ENCODE data around the gene KIF5A.

The KIF5A gene

DNA sequence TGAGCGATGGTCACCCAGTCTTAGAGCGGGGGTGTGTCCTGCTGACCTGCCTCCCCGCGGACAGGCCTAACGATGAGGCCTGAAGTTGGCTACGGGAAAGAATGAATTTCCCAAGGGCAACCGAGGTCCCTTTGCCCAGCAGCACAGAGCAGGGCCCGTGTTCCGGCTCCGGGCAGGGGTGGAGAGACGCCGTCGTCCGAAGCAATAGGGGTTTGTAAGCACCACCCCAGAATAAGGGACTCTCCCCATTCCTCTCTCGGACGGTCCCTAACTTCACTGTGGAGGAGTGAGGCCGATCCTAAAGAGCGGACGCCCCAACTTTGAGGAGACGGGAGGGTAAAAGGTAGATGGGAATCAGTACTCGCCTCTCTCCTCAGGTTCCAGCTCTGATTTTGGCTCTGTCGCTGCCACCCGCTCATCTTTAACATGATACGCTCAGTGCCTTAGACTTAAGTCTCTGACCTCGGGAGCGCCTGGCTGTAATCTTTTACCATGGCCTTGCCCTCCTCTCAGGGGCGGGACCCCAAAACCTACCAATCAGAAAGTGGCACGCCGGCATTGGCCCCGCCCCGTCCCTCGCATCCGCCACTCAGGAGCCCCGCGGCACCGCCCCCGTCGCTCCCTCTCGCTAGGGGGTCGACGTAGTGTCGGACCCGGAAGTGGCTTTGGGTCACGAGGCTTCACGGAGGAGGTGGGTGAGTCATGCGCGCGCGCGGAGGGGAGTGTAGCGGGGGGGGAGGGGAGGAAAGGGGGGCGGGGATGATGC is 29.6 kb upstream of the KIF5A start, which contains the start of gene DDIT3:
Gene DDIT3 (minus strand): TSS at position 462 of the 766 bp plus-strand sequence. CDS start 3,108 bp downstream, outside the sequence.
- peak; percentile 99 to 100 for DNase-seq

DNA sequence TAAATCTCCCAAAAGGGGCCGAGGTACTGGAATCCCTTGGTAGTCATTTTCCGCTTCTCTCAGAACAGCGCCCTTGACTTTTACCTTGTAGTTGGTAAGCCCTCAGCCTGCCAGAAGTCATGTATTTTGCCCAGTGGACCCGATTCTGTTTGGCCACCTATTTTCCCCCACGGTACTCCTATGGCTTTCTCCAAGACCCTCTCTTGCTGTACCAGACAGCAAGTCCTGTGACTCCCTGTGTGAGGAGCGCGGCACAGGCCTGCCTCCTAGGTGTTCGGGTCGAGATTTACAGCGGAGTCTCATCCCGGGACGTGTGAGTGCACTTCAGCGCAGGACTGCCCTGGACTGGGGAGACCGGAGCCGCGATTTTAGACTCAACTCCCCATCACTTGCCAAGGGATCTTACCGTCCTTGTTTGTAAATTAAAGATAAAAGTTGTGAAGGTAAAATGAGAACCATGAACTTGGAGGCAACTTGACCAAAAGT is 28.3 kb upstream of the KIF5A start:
- peak; percentile 15 to 30 for DNase-seq

DNA sequence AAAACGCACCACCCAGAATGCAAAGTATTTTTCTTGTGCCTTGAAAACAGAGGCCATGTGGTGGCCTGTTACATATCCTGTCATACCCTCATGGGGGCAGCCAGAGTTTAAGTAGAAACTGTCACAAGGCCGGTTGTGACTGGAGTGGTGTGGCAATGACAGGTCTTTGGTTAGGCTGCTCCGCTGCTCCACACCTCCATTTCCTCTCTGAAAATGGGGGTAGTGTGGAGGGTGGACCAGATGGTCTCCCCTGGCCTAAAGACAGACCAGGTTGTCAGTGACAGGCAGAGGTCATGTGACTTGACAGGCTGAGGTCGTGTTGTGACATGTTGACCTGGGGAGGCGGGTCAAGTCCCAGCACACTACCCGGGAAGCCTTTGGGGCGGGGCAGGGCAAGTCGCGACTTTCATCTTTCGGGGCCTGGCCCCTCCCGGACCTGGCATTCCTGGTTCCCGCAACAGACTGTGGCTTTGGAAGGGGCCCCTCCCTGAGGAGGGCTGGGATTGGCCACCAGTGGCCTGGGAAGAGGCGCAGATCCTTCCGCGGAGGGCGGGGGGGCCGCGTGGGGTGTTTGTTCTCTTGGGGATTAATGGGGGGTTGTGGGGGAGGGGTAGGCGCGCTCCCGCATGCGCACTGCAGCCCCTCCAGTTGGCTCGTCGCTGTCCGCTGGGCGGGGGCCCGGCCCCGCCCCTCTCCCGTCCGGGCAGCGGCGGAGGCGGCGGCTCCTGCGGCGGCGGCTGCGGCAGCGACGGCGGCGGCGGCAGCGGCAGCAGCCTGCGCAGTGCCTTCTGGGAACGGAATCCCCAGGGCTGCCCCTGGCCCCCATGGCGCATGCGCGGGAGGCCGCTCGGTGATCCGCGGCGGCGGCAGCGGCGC is 27.6 kb upstream of the KIF5A start, which contains the start of gene MBD6:
Gene MBD6 (plus strand): TSS at position 814 of the 876 bp plus-strand sequence. CDS start 1,480 bp downstream, outside the sequence.
- peak; percentile 85 to 87 for DNase-seq

DNA sequence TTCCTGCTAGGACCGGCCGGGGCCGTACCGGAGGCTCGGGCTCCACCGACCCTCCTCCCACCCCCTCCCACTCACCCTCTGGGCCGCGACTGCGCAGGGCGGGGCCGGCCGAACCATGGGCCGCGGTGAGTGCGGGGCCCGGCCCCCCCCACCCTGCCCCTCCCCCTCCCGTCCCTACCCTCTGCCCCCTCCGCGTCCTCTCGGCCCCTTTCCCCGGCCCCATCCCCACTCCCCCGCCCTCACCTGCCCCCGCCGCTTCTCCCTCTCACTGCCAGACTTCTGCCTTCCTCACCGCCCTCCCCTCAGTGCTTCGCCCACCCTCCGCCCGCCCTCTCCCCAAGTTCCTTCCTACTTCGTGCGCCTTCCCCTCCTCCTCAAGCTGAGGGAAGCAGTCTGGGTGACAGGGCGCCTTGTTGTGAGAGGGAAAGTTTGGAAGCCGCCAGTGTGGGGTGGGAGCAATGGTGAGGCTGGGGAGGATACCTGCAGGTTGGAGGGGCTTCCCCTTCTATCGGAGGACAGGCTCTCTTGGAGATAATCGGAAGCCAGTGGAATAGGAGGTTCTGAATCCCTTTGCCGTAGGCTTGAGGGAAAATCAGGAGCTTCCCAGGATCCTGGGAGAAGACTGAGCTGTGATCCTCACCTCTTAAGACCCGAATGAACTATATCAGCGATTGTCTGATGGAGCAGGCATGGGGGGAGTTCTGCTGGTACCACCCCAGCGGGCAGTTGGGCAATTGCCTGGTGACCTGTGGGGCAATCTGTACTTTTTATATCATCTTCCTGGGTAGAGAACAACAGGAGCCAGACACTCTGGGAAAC is 26.7 kb upstream of the KIF5A start:
- DNase-seq: peak; percentile 53 to 66

DNA sequence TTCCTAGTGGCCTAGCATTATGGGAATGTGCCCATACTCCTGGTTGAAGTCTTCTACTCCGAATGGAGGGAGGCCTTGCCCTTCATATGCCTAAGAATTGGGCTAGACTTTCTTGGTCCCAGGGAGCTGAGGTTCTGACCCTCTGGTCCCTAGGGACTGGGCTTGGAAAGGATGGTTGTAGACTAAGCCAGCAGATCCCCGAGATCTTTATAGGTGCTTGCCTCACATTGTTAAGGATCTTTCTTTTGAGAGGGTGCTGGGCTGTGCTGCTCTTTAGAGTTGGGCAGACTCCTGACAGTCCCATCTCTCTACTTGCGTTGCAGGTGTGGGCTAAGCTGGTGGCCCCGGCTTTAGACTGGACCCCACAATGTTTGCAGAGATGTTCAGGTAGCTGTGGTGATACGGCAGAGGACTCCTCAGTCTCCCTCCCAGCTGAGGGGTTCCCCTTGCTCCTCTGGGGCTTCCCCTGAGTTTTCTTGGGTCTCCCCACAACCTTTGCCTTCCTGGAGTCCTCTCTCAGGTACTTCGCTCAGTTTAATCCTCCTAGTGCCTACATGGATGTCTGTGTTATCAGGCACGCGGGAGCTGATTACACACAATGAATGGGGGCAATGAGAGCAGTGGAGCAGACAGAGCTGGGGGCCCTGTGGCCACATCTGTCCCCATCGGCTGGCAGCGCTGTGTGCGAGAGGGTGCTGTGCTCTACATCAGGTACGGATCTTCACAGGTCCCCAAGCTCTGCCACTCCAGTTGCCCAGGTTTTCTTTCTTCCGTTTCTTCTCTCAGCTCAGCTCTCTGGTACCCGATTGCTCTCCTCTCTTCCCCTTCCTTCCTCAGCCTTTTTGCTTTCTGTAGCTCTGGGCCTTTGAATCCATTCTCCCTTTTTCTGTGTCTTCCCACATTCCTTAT is 25.9 kb upstream of the KIF5A start:
- DNase-seq: no peak

DNA sequence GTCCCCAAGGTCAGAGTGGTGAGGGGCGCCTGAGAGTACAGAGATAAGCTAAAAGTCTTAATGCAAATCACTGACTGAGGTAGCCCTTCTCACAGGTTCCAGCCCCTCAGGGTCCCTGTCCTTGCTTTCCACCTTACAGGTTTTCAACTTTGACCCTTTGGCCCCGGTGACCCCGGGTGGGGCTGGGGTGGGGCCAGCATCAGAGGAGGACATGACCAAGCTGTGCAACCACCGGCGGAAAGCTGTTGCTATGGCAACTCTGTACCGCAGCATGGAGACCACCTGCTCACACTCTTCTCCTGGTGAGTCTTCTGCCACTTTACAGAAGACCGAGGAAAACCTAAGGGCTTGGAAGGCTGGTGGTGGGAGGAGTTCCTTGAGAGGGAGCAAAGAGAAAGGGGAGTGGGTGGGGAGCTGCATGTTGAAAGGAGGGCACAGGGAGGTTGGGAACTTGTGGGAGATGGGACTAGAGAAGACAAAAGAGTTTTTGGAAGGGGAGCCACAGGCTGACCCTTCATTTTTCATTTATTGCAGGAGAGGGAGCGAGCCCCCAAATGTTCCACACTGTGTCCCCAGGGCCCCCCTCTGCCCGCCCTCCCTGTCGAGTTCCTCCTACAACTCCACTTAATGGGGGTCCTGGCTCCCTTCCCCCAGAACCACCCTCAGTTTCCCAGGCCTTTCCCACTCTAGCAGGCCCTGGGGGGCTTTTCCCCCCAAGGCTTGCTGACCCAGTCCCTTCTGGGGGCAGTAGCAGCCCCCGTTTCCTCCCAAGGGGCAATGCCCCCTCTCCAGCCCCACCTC is 24.8 kb upstream of the KIF5A start:
- no peak for DNase-seq

DNA sequence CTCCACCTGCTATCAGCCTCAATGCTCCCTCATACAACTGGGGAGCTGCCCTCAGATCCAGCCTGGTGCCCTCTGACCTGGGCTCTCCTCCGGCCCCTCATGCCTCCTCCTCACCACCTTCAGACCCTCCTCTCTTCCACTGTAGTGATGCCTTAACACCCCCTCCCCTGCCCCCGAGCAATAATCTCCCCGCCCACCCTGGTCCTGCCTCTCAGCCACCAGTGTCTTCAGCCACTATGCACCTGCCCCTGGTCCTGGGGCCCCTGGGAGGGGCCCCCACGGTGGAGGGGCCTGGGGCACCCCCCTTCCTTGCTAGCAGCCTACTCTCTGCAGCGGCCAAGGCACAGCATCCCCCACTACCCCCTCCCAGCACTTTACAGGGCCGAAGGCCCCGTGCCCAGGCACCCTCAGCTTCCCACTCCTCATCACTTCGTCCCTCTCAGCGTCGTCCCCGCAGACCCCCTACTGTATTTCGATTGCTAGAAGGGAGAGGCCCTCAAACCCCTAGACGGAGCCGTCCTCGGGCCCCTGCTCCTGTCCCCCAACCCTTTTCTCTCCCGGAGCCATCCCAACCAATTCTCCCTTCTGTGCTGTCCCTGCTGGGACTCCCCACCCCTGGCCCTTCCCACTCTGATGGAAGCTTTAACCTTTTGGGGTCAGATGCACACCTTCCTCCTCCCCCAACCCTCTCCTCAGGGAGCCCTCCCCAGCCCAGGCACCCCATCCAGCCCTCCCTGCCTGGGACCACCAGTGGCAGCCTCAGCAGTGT is 24.0 kb upstream of the KIF5A start:
- no peak for DNase-seq

DNA sequence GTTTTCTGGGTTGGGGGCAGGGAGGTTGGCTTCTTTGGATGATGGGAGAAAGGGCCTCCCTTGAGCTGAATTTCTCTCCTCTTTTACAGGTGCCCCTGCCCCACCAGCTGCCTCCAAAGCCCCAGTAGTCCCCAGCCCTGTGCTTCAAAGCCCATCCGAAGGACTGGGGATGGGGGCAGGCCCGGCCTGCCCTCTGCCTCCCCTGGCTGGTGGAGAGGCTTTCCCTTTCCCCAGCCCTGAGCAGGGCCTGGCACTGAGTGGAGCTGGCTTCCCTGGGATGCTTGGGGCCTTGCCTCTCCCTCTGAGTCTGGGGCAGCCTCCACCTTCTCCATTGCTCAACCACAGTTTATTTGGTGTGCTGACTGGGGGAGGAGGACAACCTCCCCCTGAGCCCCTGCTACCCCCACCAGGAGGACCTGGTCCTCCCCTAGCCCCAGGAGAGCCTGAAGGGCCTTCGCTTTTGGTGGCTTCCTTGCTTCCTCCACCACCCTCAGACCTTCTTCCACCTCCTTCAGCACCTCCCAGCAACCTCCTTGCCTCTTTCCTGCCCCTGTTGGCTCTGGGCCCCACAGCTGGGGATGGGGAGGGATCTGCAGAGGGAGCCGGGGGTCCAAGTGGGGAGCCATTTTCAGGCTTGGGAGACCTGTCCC is 23.2 kb upstream of the KIF5A start:
- no peak for DNase-seq

DNA sequence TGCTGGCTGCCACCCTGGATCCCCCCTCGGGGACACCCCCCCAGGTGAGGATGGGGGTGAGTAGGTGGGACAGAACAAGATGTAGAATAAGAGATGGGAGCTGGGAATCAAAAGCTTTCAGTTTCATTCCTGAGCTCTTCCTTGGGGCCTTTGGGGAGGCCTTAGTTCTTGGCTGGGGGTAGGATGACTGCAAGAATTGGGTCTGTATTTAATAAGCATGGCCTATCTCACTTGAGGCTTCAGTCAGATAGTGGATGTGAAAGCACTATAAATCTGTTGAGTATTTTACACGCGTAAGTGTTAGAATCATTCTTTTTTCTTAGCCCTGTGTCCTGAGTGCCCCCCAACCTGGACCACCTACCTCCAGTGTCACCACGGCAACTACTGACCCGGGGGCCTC is 22.7 kb upstream of the KIF5A start:
- no peak for DNase-seq

DNA sequence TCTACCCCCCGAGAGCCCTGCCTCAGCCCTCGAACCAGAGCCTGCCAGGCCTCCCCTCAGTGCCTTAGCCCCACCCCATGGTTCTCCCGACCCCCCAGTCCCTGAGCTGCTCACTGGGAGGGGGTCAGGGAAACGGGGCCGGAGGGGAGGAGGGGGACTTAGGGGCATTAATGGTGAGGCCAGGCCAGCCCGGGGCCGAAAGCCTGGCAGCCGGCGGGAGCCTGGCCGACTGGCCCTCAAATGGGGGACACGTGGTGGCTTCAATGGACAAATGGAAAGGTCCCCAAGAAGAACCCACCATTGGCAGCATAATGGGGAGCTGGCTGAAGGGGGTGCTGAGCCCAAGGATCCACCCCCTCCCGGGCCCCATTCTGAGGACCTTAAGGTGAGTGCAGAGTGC is 21.7 kb upstream of the KIF5A start:
- DNase-seq: no peak

DNA sequence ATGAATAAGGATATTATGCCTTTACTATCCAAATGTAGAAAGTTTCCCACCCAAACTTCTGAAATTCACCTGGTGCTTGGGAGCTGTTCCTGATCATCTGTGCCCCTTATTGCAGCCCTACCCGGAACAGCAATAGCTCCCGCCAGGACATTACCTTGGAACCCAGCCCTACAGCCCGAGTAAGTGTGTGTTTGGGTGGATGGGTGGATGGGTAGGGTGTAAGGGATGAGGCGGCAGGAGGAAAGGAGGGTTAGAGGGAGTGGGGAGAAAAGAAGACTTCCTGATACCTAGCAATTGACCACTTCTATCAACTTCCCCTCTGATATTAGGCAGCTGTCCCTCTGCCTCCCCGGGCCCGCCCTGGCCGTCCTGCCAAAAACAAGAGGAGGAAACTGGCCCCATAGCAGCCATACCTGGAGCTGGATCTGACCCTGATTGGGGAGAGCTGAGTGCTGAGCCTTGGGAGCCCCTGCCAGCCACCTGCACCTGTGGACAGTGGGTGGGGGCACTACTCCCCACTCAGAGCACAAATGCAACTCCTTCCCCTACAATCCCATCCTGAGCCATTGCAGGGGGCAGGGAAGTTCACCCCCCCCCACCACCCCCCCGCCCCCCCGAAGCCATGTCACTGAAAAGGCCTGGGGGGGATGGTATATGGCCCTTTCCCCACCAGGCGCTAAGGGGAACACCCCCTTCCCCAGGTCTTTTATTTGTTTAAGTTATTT is 20.9 kb upstream of the KIF5A start:
- DNase-seq: no peak

DNA sequence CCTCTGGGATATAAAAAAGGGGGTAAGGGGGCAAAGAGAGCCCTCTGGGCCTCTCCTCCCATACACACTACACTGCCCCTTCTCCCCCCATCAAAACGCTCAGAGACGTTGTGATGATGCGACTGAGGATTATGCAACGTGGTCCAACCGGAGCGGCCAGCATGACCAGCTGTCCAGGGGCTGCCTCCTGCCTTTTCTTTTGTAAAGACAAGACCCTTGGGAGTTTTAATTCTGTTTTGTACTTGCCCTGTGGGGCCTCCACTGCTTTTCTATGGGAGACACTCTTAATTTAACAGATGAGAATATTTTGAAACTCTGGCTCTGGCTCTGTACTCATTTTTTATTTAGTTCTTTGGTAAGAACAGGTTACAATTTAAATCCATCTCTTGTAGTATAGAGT is 20.0 kb upstream of the KIF5A start:
- DNase-seq: no peak

DNA sequence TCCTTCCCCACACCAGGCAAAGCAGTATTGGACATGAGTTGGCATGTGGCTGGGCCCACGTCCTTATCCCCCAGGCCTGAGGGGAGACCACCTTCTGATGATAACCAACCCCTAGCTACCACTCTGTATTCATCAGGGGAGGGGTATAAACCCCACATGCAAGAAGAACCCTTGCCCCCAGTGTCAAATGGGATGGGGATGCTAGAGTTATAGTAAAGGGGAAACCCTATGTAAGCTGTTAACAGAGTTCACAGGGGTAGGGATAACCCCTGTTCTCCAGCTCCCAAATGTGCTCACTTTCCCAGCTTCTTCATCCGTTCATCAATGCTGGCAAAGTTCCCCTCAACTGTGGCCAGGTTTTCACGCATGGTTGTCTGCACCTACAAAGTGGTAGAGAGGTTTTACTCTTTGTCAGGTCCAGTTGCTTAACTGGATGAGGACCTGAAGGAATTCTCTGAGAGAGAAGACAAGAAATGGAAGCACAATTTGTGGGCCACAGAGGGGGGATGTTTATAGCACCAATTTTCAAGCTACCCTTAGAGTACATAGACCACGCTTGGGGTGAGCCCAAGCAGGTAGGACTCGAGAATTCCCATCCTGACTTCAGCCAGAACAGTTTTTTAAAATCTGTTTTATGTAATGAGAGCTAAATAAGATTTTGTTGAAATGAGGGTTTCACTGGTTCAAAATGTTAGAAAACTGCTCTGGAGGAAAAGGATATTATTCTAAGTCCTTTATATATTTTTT is 19.3 kb upstream of the KIF5A start:
- no peak for DNase-seq

DNA sequence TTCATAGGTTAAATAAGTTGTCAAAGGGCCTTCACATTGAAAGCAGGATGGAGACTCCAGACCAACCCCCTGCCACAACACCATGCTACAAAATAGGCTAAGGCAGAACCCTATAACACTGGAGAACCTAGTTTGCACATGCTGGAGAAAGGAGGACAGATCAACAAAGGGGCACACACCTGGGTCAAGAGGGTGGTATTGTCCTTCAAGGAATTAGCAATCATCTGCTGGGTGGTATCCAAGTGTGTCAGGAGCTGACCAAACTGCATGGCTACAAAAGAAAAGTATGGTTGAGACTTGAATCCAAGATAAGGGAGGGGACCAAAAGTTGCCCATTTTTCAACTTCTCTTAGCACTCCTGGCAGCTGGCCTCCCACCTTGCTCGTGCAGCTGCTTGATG is 18.0 kb upstream of the KIF5A start:
- DNase-seq: no peak

DNA sequence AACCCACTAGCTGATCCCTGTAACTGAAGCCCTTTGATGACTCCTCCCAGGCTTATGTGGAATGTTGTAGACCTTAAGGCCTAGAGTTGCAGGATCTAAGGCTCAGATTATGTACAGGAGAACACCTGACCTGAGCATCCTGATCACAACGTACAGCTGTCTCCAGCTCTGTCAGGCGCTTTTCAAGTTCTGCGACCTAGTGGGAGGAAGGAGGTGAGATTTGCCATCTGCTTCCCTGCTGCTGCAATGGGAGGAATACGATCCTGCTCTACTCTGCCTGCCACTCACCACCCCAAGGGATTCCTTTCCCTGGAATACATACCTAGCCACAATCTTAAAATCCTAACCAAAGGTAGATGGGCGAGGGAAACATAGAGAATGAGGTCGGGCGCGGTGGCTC is 16.7 kb upstream of the KIF5A start:
- DNase-seq: no peak

DNA sequence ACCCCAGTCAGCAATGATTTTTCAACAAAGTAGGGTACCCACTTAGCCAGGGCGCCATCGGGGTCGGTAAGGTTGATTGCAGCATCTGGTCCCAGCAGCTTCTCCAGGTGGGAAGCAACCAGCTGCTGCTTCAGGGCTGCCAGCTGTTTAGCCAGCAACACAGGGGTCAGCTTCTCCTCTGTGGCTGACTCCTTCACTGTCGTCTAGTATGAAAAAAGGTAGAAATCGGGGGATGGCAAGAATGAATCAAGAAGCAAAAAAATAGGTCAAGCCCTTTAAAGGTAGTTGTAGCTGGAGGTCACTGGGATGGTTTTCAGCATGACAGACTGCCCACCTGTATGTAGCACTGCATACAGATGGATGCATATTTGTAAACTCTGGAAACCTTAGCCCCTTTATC is 15.6 kb upstream of the KIF5A start:
- DNase-seq: no peak

DNA sequence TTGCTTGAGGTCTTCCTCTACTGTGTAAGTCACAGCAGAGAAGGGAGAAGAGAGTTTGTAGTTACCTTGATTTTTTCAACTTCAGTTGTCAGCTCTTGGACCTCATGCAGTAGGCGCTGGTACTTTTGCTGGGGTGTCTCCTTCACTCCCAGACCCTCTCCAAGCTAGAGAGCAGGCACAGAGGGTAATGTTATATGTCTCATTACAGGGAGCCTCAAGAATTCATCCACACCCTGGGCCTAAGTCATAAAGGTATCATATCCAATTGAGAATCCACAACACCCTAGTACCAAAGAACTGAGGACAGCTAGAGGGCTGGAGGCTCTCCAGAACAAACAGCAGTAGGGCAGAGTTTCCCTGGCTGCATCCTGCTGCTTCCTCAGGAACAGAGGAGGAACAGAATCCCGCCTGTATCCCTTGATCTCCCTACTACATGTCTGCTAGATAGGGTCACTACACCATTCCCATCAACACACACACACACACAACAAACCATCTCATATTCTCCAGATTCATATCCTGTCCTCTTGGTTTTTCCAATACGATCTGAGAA is 14.8 kb upstream of the KIF5A start:
- no peak for DNase-seq
